IPS-NIHi7 (cell line): ENCODE results near the gene SP140.
"Not testable (repeated sequence)": the region's sequence is repeated elsewhere in the genome, so short reads cannot be mapped to it uniquely, and the experiment has no call there.

ENCODE experiments used
- DNase-seq: peaks from one replicate; pipeline ENCODE4 v3.0.0; 2012; ENCODE audit warnings: mixed read lengths; ENCODE audit errors: extremely low spot score

Gene SP140

DNA sequence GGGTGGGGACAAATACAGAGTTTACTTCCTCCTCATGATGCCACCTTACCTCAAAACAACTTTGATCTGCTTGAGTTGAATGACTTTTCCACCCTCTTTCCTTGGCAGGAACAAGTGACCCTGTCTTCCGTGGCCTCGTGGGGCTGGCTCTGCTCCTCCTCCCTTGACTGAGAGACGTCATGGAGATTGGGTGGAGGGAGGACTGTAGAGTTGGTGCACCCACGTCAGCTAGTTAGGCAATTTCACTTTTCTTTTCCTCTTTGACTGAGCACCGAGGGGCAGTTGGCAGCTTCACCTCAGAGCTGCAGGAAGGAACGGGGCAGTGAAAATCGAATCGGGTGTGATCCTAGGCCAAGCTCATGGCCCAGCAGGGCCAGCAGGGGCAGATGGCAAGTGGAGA, at the start of gene SP140:
SP140 (plus strand) TSS at position 251 of the 400 bp plus-strand sequence; CDS start at position 360, 109 bp downstream.
- no peak for DNase-seq

DNA sequence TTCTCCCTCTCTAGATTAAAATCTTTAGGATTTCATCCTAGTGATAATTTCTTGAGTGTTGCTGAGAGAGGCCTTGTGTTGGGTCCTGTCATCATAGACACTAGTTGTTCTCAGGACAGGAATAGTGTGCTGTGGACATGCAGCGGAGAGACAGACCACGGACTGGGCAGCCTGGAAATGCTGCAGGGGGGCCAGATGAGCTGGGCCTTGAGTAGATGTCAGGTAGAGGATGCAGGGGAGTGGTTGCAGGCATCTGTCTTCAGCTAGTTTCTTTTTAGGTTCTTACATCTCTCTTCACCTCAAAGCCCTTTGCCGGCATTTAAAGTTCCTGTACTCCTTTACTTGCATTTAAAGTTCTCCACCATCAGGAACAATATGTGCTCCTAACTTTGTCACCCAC, 48.5 kb upstream of the SP140 start:
- no peak for DNase-seq

DNA sequence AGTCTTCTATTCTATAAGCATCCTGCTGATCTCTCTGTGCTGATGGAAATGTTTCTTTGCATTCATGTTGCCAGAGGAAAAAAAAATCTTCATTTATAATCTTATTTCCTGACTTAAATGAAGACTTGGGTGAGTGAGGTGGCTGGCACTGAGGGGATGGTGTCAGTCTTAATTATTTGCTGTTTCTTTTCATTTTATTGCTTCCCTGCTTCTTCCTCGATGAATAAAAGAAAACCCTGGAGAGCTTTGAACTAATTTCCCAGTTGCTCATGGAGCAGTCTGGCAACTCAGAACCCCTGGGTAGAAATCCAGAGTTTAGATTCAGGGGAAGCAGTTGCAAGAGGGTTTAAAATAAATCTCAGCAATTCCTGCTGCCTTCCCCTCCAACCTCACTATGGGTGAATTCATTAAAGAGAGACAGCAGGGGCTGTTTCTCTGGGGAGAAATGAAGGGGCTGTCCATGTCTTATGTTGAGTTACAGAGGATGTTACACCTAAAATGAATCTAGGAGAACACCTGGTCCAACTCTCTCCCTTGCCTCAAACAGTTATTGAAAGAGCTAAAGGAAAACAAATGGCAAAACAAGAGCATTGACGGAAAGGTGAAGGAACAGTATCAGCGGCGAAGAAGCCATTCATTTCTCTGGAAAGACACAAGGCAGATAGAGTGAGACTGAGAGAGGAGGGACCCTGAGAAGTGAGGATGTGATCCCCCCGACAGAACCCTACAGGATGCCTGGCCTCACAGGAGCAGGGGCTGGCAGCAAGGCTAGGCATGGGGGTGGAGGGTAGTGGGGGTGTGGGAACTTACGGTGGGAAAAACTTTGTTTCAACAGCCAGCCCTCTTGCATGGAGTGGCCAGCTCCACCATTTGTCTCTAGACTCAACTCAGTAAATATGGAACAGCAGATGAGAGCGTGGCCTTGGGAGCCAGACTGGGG, 46.7 kb upstream of the SP140 start:
- DNase-seq, result no peak

DNA sequence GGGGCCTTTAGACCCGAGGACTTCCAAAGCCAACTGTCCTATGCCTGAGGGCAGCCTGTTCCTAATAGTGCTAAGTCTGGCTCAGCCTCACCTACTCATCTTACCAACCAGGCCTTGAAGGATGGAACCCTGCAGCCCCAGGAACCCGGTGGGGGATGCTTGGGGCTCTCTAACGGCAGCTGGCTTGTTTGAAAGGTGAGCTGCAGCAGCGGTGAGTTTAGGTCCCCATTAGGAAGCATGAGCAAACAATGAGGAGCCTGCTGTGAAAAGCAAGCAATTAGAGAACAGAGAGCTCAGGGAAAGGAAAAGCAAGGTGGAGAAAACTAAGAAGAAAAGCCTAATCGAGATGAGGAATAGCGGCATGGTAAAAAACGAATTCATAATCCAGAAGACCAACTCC, 45.6 kb upstream of the SP140 start:
- no peak for DNase-seq

DNA sequence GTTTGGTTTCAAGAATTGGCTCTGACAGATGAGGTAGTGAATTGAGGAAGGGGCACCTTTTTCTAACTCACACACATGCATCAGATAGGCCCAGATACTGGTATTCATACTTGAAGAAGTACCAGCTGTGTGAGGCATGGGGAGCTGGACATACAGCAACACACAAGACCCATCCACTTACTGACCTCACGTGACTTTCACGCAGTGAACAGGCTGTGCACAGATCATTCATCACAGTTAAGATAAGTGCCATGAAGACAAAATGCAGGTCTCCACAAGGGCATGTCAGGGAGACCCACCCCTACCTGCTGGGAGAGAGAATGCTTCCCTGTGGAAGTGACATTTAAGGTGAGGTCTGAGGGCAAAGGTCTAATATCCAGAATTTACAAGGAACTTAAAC, 44.3 kb upstream of the SP140 start:
- no peak for DNase-seq

DNA sequence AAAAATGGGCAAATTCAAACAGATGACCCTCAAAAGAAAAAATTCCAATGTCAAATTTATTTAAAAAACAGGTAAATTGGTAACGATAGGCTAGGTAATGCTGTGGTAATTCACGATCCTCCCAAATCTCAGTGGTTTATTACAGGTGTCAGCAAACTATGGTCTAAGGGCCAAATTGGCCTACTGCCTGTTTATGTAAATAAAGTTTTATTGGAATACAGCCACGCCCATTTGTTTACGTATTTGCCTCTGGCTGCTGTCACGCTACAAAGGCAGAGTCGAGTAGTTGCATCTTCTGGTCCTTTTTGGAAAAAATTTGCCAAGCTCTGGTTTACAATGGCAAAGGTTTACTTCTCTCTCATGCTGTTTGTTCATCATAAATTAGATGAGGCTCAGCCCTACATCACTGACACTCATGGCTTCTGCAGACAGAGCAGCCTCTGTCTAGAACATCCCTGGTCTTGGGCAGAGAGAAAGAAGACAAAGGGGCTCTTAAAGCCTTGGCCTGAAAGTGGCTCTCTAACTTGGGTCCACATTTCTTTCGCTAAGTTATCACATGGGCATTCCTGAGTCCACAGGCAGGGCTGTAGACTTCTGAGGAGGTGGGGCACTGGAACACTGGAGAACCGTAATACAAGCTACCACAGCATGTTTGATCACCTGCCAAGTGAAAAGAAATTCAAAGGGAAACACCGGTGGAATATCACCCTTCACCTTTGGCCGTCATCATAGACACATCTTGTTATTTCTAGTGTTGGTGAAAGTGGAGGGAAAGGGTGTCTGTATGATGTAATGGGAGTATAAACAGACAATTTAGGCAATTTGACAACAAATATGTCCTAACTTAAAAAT, 40.6 kb upstream of the SP140 start:
- DNase-seq, result no peak

DNA sequence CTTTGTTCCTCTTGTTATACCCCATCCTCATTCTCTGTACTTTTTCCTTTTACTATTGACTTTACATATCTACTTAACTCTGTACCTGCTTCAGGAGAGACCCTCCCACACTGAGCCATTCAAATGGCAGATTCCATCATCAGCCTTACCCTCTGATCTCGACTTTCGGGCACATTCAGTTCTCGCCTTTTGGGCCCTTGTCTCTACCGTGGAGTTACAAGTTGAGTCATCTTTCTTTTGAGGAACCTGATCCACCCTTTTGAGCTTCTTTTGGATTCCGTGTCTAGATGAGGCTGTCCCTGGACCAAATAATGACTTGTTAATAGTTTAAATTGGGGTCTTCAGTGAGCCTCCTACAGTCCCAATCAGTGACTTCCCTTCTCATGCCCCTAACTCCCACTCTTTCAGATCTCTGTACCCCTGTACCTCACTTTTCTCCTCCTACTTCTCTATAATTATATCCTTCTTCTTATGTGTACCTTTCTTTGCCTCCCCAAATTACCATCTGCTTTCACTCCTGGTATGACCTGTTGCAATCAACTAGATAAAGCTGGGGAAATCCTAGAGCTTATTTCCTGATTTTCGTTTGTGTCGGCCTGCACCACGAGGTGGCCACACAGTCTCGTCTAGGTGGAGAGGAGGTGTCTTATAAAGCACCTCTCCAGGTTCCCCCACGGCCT, 23.0 kb upstream of the SP140 start:
- DNase-seq, result no peak

DNA sequence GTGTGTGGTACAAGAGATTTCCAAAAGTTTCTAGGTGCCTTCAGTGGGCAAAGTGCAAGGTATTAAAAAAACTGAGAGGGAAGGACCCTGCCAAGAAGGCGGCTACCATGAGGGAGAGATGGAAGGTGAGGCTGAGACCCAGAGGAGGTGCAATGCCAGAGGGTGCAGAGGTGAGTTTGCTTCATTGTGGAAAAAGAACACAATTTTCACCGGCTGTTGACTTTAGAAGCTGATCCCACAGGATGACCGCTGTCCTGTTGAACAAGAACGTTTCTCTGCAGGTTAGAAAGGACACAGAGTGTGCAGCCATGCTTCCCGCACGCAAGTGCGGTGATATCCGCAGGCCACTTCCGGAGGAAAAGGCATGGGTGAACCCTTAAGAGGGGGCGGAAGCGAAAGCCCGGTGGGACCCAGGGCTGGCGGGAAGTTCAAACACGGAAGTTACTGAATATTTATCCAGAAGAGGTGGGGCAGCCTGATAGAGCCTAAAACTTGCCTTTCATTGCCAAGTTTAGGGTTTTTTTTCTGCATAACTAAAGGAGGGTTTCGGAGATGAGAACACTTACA, 22.3 kb upstream of the SP140 start:
- no peak for DNase-seq

DNA sequence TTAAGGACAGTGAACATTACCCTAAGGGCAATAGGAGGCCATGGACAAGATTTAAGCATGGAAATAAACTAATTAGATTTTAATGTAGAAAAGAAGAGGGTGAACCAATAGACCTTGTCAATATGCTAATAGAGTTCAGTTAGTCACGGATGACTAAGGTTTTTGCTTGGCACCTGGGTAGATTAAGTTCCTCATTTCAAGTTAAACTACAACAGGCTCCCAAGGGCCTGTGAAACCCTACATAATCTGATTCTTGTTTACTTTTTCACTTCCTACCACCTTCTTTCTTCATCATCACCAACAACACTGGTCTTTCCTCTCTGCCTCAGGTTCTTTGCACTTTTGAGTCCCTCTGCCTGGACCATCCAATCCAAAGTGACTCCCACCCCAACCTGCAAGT, 20.5 kb upstream of the SP140 start:
- DNase-seq, result no peak

DNA sequence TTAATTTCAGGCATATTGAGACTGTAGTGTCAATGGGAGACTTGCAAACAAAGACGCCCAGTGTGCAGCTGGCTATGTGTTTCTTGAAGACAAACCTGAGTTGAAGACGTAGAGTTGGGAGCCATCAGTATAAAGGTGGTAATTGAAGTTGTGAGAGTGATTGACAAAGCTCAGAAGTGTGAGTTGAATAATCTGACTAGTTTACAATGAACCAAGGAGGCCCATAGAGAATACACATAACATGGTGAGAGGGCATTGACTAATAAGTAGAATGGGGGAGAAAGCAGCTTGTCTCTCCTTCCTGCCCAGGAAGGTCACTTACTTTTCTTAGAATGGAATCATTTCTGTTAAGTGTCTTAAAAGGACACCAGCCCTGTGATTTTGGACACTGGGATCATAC, 19.8 kb upstream of the SP140 start:
- DNase-seq, result no peak

DNA sequence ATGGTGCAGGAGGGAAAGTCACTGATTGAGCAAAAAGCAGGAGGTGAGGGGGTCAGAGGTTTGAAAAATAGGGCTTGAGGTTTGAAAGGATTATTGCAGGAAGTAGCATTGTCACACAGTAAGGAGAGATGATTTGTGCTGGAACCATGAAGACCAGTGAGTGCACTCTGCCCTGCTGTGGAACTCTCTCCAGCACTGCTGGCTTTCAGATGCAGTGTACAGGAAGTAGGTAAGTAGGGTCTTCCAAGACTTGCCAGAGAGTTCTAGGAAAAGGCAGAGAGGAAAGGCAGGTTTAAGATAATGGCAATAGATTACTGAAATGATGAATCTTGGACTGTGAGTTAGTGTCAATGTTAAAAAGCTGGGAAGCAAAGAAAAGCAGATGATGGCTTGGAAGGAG, 17.0 kb upstream of the SP140 start:
- DNase-seq, result no peak

DNA sequence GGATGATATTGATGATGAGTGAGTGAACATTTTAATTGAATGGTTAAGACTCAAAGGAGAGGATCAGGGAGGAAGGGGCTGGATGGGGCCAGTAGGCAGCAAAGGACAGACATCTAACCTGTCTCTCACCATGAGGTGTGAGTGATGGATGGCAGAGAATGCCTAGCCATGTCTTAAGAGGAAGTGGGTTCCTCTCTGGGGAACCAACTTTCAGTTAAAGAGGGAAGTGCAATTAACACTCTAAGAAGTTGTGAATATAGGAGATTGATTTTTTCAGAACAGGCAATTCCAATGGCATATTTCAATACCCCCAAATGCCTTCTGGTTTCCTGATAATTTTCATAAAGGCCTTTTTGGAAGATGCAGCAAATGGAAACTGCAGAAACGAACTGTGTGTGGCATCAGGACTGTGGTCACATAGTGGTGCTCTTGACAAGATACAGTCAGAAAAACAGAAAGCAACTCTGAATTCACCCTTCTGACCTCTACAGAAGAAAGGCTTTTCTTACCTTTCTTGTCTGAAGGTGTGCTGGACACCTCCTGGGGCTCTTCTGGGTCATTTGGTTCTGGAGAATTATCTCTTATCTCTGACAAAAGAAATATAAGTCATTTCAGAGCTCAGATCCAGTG, 16.0 kb upstream of the SP140 start:
- DNase-seq, result no peak

DNA sequence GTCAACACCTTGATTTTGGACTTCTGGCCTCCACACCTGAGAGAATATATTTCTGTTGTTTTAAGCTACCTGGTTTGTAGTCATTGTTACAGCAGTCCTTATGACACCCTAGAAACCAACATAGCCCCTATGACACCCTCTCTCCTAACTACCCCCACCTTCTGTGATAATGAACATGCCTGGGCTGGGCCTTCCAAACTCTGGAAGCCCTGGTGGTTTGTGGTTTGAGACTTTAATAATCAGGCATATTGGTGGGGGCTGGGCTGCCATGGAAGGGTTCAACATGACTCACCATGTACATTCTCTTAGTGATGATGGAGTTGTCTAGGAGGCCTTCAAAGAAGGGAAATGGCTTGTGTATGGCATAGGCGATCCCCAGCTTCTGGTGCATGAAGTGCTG, 9.0 kb upstream of the SP140 start:
- no peak for DNase-seq

DNA sequence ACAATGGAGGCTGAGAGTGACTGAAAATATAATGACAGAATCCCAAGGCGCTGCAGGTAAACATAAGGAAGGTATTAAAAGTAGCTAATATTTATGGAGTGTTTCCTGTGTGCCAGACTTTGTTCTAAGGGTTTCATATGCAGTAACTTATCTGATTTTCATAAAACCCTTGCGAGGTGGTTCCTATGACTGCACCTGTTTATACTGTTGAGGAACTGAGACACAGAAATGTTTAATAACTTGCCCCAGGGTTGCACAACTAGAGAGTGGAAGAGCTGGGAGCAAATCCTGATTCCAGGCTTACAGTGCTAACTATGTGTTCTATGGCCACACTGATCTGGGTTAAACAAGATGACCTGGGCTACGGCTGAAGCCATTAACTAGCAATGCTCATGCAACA, 8.1 kb upstream of the SP140 start:
- no peak for DNase-seq

DNA sequence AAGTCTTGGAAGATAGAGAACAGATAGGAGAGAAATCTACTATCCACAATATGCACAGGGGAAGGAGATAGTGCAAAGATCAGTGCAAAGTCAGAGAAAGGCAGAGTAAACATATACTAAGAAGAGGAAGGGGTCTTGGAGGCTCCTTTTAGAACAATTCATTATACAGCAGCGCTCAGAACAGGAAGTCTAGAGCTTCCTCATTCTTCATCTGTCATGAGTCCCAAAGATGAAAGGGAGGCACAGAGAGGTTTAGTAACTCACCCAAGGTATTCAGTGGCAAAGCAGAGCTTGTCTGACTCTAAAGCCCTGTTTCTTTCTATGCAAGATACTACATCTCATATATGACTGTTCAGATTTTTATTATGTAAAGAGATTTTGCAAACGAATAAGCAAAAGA, 7.1 kb upstream of the SP140 start:
- DNase-seq, result no peak

DNA sequence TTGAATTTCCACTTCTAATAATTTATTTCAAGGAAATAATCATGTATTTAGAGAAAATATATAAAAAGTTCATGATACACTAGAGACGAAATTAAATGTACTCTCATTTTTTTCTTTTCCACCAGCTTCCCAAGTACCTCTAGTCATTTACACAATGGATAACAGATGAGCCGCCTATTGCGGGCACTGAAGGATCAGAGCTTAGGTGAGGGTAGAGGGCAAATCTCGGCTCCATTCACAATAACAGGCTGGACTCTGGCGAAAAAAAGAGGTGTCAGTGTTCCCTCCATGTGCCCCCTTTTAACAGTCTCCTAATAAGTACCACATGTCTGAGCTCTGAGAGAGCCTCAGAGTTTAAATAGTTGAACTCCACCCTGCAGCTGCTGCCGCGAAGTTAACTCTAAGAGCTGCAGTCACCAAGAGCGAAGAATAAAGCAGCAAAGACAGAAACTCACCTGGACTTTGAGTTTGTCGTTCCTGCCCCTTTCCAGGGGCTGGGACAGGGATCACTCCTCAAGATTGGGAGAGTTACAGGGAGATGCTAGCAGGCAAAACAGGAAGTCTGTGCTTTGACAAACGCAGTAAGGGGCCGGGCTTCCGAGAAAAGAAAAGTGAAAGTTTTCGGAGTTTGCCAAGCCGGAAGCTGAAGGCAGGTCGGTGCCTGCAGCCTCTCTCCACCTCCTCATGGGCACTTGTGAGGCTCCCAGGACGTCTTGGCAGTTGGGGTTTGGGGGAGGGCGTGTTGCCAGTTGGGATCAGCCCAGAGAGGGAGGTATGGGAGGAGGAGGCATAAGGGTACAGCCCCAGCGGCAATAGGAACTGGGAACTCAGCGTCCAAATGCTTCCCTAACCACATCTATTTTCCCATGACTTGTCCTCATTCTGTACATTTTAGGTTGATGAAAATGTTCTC, 5.9 kb upstream of the SP140 start, which contains the start of gene SP110:
SP110 (minus strand) TSS at position 566 of the 913 bp plus-strand sequence. CDS start 3,057 bp downstream, outside the sequence.
- DNase-seq, result peak; percentile 74

DNA sequence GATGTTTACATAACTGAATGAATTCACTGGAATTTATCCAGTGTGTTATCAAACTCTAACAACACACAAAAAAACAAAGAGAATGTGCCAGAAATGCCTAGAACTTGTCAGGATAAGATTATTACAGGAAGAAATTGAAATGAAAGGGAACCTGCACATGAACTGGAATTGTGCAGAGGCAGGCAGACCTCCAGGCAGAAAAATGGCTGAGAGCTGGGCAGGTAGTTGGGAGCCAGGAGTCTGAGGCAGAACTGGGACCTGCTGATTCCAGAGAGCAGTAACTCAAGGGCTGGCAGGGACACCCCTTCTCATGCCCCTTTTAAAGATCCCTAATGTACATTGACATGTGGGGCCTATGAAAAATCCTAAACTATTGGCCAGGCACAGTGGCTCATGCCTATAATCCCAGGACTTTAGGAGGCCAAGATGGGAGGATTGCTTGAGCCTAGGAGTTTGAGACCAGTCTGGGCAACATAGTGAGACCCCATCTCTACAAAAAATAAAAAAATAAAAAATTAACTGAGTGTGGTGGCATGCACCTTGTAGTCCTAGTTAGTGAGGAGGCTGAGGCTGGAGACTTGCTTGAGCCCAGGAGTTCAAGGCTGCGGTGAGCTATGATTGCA, 5.1 kb upstream of the SP140 start:
- no peak for DNase-seq

DNA sequence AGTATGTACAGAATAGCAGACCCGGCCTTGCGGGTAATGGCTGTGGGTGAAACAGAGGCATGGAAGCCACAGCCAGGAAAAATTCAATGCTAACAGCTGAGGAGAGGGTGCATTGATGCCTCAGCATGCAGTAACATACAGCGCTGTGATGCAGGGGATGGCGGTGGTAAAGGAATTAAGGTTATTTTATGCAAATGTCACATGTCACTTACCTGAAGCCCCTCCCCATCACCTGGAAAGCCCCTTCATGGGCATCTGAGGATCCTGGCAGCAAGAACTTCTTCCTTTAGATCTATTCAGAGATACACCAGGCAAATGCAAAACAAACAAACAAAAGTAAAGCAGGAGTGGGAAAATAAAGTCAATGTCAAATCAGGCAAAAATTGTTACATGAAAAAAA, 4.0 kb upstream of the SP140 start:
- DNase-seq, result no peak

DNA sequence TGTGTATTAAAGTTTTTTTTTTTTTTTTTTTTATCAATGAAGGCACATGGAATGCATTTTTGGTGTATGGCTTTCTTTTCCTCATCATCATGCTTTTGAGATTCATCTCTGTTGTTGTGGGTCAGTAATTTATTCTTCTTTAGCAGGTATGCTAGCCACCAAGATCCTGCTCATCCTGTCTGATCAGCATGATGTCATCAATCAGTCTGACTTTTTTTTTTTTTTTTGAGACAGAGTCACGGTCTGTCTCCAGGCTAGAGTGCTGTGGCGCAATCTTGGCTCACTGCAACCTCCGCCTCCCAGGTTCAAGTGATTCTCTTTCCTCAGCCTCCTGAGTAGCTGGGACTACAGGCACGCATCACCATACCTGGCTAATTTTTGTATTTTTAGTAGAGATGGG, 2.7 kb upstream of the SP140 start:
- DNase-seq, result not testable (repeated sequence)

DNA sequence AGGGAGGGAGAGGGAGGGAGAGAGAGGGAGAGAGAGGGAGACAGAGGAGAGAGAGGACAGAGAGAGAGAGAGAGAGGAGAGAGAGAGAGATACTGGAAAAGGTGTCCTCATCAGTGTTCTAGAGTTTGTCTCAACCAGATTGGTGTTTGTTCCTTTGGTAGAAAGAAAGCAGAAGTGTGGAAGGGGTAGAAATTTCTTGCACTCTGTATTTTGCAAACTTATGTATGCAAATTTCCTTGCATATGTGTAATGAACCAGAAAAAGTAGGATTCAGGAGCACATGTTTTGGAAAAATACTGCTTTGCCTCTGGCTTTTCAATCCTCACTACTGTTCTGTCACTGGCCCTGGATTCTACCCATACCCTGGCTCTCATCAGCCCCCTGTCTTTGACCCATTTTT, 1.1 kb upstream of the SP140 start:
- DNase-seq, result no peak
